GM23248 (cell line): Measurements from ENCODE around the gene ADCY5. TPM values are rescaled to one million over a fixed set of nuclear protein-coding genes. Genes with fewer than 3 reads are reported as not detected.

Experiments used
- DNase-seq: peaks from one replicate; pipeline ENCODE4 v3.0.0-alpha.2; 2015
- H2AFZ ChIP-seq: fragments of 200-600 bp; sonication (generic); 2 replicates; pipeline ENCODE4 v1.6.1; 2016; ENCODE audit warnings: antibody characterized with exemption
- H3F3A ChIP-seq: fragments of 200-600 bp; sonication (generic); 2 replicates; pipeline ENCODE4 v1.6.1; 2016; ENCODE audit warnings: mild to moderate bottlenecking, antibody characterized with exemption, mixed run types; ENCODE audit not compliant: insufficient read depth
- H3K27ac ChIP-seq: fragments of 200-600 bp; sonication (generic); 2 replicates; pipeline ENCODE4 v1.5.1; 2016; ENCODE audit warnings: mild to moderate bottlenecking
- H3K27me3 ChIP-seq: fragments of 200-600 bp; sonication (generic); replicated peaks from 2 replicates; pipeline ENCODE4 v1.6.1; 2016; ENCODE audit warnings: mild to moderate bottlenecking; ENCODE audit not compliant: insufficient read depth
- H3K36me3 ChIP-seq: fragments of 200-600 bp; sonication (generic); 2 replicates; pipeline ENCODE4 v1.6.1; 2016; ENCODE audit warnings: low read depth, mild to moderate bottlenecking
- H3K4me1 ChIP-seq: fragments of 200-600 bp; sonication (generic); 2 replicates; pipeline ENCODE4 v1.6.1; 2016; ENCODE audit warnings: mild to moderate bottlenecking; ENCODE audit not compliant: insufficient read depth
- H3K4me2 ChIP-seq: fragments of 200-600 bp; sonication (generic); one replicate; pipeline ENCODE4 v1.6.1; 2016; ENCODE audit warnings: mild to moderate bottlenecking; ENCODE audit not compliant: unreplicated experiment
- H3K4me3 ChIP-seq: fragments of 200-600 bp; sonication (generic); 2 replicates; pipeline ENCODE4 v1.5.1; 2016; ENCODE audit warnings: mild to moderate bottlenecking
- H3K79me2 ChIP-seq: fragments of 200-600 bp; sonication (generic); 2 replicates; pipeline ENCODE4 v1.6.1; 2016; ENCODE audit warnings: mild to moderate bottlenecking; ENCODE audit not compliant: insufficient read depth
- H3K9ac ChIP-seq: fragments of 200-600 bp; sonication (generic); 2 replicates; pipeline ENCODE4 v1.6.1; 2016; ENCODE audit warnings: mild to moderate bottlenecking
- H3K9me2 ChIP-seq: fragments of 200-600 bp; sonication (generic); 2 replicates; pipeline ENCODE4 v1.6.1; 2016; ENCODE audit warnings: mixed run types, mild to moderate bottlenecking, moderate library complexity; ENCODE audit not compliant: insufficient read depth
- H3K9me3 ChIP-seq: fragments of 200-600 bp; sonication (generic); one replicate; pipeline ENCODE4 v1.6.1; 2017; ENCODE audit warnings: low read depth
- H4K20me1 ChIP-seq: fragments of 200-600 bp; sonication (generic); 2 replicates; pipeline ENCODE4 v1.6.0; 2016; ENCODE audit not compliant: insufficient read depth
- EZH2 ChIP-seq: fragments of 200-600 bp; sonication (generic); IDR thresholded peaks from 2 replicates; pipeline ENCODE4 v1.6.1; 2018; ENCODE audit warnings: antibody characterized with exemption, mild to moderate bottlenecking; ENCODE audit not compliant: insufficient read depth, poor library complexity, severe bottlenecking
- EZH2phosphoT487 ChIP-seq: fragments of 200-600 bp; sonication (generic); IDR thresholded peaks from 2 replicates; pipeline ENCODE4 v1.6.1; 2018; ENCODE audit warnings: antibody characterized with exemption, moderate library complexity, mild to moderate bottlenecking, low read depth; ENCODE audit not compliant: insufficient read depth
- WGBS, 2 experiments: methylation state at CpG; one replicate each; pipeline ENCODE4 v1.1.6; 2015 to 2017; ENCODE audit warnings: low lambda C conversion rate in 2 of 2, low coverage in 1 of 2; ENCODE audit errors: missing lambda C conversion rate in 2 of 2; 5-methylcytosine and 5-hydroxymethylcytosine counted together
- in situ Hi-C: fragments of 300-500 bp; cut with MboI; formaldehyde crosslinking; loops from 2 replicates; pipeline ENCODE4 v1.15.0; 2020
- polyA plus RNA-seq: library from polyadenylated mRNA; unstranded; fragments of >200 nt; fragmentation: Nextera tagmentation; extraction: Ambion mirVana; gene quantifications from 2 replicates; pipeline ENCODE4 v1.2.1, GENCODE V29; 2016
- total RNA-seq: library from RNA; depleted of rRNA; stranded (reverse); fragments of >200 nt; shearing (Covaris generic); gene quantifications from 2 replicates; pipeline ENCODE4 v1.2.3, GENCODE V29; 2014

Gene ADCY5
- total and polyA plus RNA-seq, 2 experiments from 2014 or later = 0.09 to 1.2 TPM

DNA sequence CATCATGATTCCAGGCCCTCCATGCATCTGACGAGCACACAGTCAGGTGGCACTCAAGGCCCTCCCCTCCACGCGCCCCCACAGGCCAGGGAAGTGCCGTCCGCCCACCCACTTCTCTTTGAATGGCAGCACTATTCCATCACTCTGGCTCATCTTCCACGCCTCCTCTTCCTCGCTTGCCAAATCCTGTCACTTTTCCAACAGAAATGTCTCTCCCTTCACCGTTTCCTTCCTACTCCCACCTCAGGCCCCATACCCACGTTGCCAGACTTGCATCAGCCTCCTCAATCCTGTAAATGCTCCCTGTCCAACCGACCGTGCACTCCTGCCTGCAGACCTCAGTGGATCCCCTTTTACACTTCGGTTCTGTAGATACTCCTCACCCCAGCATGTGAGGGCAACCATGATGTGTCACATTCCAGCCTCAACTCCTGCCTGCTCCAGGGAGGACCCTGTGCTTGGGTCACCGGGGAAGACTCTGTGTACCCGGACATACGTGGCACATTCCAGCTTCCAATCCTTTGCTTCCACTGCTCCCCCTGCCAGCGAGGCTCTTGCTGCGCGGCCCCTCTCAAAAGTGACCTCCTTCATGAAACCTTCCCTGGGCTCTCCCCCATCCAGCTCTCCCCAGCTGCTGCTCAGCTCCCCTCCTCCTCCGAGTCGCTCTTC is 29.6 kb downstream of the ADCY5 start:
- Histone ChIP-seq H3K27me3 (peaks cover 12% of the 10 kb centered on the region; the same call in 1 of the 2 replicates), H3K9ac (no peak overlapping the region), H3K4me3 (no peak overlapping the region), H3K4me1 (no peaks in the 10 kb centered on the region), H3K9me2 (no peaks in the 10 kb centered on the region), H4K20me1 (no peaks in the 10 kb centered on the region), H3K4me2 (no peak overlapping the region), H3F3A (no peaks in the 10 kb centered on the region), H3K9me3 (no peaks in the 10 kb centered on the region), H3K36me3 (no peaks in the 10 kb centered on the region), H2AFZ (no peak overlapping the region), H3K79me2 (no peaks in the 10 kb centered on the region), H3K27ac (no peak overlapping the region)
- in situ Hi-C loops = no loop called here
- 76 to 80% methylated on average over 20 of the region's 20 CpGs for WGBS, 2 experiments
- DNase-seq = no peak
- TF ChIP-seq EZH2 (no peak), EZH2phosphoT487 (no peak)

- no peaks in the 10 kb centered on the region for H3K9me3 ChIP-seq
- TF ChIP-seq EZH2 (no peak), EZH2phosphoT487 (no peak)
- no peaks in the 10 kb centered on the region for H3K36me3 ChIP-seq
- H3K79me2 ChIP-seq = no peaks in the 10 kb centered on the region
- no peak overlapping the region for H3K4me3 ChIP-seq
- no peaks in the 10 kb centered on the region for H4K20me1 ChIP-seq
- no peak overlapping the region for H2AFZ ChIP-seq
- H3K27me3 ChIP-seq = peaks cover 35% of the 10 kb centered on the region
- H3K4me2 ChIP-seq = no peak overlapping the region
- 71 to 72% methylated on average over 6 of the region's 6 CpGs for WGBS, 2 experiments
- H3K4me1 ChIP-seq = no peaks in the 10 kb centered on the region
- H3K9ac ChIP-seq = no peak overlapping the region
- H3K9me2 ChIP-seq = no peaks in the 10 kb centered on the region
- DNase-seq = no peak
- in situ Hi-C loops = no loop called here
- no peak overlapping the region for H3K27ac ChIP-seq
- no peaks in the 10 kb centered on the region for H3F3A ChIP-seq
These were observed 32.2 kb downstream of the ADCY5 start for GRCh38 chr3:123416647-123417046.

DNA sequence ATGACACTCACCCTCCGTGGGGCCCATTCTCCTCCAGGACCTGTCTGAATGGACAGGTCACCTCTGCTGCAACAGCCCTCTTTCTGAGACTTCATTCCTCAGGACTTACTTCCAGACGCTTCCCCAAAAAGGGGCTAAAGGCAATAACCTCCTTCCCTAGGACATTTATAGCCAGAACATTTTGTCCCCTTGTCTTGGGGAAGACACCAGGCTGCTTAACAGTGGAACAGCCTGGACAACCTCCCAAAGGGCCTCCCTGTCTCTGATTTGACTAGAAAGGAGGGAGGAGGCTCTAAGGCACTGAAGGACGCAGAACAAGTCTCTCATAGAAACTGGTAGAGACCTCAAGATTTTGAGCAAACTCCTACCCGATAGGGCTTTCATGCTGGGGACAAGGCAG is 32.7 kb downstream of the ADCY5 start:
- H2AFZ ChIP-seq = no peak overlapping the region
- no peak overlapping the region for H3K9ac ChIP-seq
- no peaks in the 10 kb centered on the region for H3K9me3 ChIP-seq
- no peak overlapping the region for H3K4me3 ChIP-seq
- 71 to 74% methylated on average over 4 of the region's 4 CpGs for WGBS, 2 experiments
- no peaks in the 10 kb centered on the region for H3K79me2 ChIP-seq
- in situ Hi-C loops = no loop called here
- no peak for DNase-seq
- no peak overlapping the region for H3K27ac ChIP-seq
- no peaks in the 10 kb centered on the region for H3K36me3 ChIP-seq
- no peaks in the 10 kb centered on the region for H3F3A ChIP-seq
- no peaks in the 10 kb centered on the region for H4K20me1 ChIP-seq
- H3K27me3 ChIP-seq = peaks cover 35% of the 10 kb centered on the region
- no peaks in the 10 kb centered on the region for H3K9me2 ChIP-seq
- no peak overlapping the region for H3K4me2 ChIP-seq
- no peaks in the 10 kb centered on the region for H3K4me1 ChIP-seq
- no peak for TF ChIP-seq EZH2phosphoT487
- TF ChIP-seq EZH2 = no peak

DNA sequence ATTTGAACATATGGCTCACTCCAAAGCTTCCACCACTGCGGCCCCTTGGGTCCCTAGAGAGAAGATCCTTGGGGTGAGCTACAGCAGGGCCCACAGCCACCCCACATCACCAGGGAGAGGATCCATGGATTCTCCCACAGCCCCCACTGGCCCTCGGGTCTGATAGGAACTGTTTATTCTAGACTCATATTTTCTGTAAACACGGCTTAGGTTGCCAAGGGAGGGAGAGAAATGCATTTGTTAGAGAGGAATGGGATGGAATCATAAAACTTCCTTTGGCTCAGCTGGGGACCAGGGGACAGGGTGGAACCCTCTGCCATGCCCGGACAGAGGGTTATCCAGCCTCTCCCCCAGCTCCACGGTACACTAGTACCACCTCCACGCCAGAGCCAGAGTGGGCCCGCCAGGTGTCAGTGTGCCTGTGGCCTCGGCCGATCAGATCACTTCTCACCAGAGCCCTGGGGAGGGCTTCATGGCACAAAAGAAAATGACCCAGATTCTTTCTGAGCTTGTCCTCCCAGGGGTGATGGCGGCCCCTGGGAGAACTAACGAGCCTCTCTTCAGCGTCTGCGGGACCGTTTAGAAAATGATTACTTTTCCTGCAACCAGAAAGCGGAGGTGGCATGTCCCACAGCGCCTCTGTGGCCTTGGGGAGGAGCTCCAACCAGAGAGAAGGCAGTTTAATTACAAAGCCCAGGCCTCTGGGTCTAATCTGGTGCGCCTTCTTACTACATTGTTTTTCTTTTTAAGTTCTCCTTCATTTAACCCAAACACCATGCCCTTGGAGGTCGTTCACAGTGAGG is 33.7 kb downstream of the ADCY5 start:
- Histone ChIP-seq H3K4me3 (no peak overlapping the region), H3K4me1 (no peaks in the 10 kb centered on the region), H3F3A (no peaks in the 10 kb centered on the region), H3K27ac (no peak overlapping the region), H4K20me1 (no peaks in the 10 kb centered on the region), H2AFZ (no peak overlapping the region), H3K36me3 (no peaks in the 10 kb centered on the region), H3K9me2 (no peaks in the 10 kb centered on the region), H3K9ac (no peak overlapping the region), H3K27me3 (peaks cover 31% of the 10 kb centered on the region), H3K9me3 (no peaks in the 10 kb centered on the region), H3K4me2 (no peak overlapping the region), H3K79me2 (no peaks in the 10 kb centered on the region)
- no peak for TF ChIP-seq EZH2
- TF ChIP-seq EZH2phosphoT487 = no peak
- DNase-seq = no peak
- WGBS, 2 experiments = 69 to 79% methylated on average over 18 of the region's 18 CpGs
- in situ Hi-C loops = no loop called here
